HG03159 (cell line): Measurements from ENCODE around the gene SLCO2B1.

Experiments
- ATAC-seq: cut with Tn5 transposase; IDR thresholded peaks from one replicate; pipeline ENCODE4 v1.9.1; 2021; ENCODE audit warnings: mild to moderate bottlenecking, moderate library complexity; ENCODE audit not compliant: unreplicated experiment

Gene SLCO2B1

GRCh38 chr11:75208446-75208845 lies 57.5 kb downstream of the SLCO2B1 start:
- ATAC-seq: no peak

DNA sequence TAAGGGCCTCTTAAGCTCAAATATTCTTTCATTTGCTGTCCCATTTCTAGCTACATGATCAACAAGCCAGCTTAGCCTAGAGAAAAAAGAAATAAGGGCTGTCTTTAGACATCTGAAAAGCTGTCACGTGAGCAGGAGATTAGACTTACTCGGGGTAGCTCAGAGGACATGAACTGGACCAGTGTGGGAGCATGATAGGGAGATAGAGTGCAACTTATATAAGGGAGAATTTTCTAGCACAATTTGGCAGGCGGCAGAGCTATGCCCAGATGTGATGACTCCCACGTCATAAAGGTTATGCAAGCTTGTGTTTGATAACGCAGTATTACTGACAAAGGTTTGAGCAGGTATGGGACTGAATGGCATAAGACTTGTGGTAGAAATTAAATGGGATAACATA lies 61.5 kb downstream of the SLCO2B1 start:
- no peak for ATAC-seq

GRCh38 chr11:75214411-75214821 lies 63.5 kb downstream of the SLCO2B1 start:
- ATAC-seq: no peak

- ATAC-seq: no peak
Observed at GRCh38 chr11:75214843-75215242, 63.9 kb downstream of the SLCO2B1 start.

DNA sequence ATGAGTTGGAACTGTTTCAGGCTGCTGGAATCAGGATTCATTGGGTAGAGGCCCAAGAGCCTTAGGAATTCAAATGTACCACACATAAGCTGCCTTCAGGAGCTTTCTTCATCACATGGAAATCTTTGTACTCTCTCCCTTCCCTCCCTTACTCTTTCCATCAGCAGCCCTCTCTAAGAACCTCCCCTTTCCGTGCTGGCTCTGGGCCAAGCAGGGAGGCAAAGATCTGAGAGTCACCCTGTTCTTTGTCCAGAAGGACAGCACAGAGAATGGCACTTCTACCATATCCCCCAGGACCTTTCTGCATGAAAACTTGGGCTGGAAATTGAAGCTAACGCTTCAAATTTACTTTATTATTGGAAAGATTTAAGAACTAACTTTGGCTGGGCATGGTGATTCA lies 69.0 kb downstream of the SLCO2B1 start:
- ATAC-seq: no peak

DNA sequence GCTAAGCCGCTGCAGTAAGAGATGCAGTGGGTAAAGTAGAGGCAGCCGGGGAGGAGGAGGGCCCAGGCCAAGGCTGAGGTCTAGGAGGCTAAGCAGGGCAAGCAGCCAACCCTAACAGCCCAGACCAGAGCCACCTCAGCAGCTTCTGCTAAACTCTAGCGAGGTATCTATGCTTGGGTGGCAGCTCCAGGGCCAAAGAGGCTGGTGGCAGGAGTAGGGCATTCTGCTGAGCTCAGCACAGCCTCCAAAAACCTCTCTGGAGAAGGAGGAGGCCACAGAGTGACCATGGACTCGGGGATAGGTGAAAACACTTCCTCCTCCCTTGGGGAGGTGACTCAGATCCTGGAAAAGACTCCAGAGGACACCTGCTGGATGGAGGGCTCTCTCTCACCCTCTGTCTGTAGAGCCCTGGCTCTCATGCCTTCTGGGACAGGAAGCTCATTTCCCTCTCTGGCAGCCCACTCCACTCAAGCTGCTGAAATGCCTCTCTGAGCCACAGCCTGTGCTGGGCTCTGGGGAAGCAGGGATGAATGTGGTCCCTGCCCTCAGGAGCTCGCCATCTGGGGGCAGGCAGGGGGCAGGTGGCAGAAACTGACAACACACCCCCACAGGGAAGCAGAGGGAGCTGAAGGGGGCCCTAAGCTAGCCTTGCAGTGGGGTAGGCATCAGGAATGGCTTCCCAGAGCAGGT lies 73.2 kb downstream of the SLCO2B1 start:
- no peak for ATAC-seq

DNA sequence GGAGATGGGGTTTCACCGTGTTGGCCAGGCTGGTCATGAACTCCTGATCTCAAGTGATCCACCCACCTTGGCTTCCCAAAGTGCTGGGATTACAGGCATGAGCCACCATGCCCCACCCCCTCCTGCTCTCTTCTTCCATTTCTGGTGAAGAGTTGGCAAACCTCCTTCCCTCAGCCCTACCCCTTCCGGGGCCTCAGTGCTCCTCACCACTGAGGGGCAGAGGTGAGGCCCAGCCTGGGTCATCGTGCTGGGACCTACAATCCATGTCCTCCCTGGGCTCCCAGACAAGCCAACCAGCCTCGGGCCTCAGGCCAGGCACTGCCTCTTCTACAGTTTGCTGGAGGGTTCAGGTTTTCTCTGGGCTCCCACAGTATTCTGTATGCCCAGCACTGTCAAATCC lies 74.9 kb downstream of the SLCO2B1 start:
- ATAC-seq: no peak

GRCh38 chr11:75229466-75229865 lies 78.6 kb downstream of the SLCO2B1 start:
- no peak for ATAC-seq

GRCh38 chr11:75230621-75231020 lies 79.7 kb downstream of the SLCO2B1 start:
- no peak for ATAC-seq

DNA sequence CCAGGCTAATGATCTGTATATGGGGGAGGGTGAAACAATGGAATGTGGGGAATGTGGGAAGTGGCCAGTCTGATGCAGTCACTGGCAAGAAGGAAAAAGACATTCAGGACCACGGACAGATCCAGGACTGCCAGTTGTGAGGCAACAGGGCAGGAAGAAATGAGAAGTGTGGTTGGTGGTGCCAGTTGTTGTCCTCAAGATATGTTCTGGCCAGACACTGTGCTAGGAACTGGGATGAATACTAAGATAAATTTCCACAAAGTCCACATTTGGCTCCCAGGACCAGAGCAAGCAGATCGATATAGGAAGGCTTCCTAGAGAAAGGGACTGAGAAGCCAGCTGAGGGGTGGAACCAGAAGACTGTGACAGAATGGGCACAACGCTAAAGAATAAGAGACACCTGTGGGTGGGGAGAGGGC lies 82.9 kb downstream of the SLCO2B1 start:
- ATAC-seq: no peak

DNA sequence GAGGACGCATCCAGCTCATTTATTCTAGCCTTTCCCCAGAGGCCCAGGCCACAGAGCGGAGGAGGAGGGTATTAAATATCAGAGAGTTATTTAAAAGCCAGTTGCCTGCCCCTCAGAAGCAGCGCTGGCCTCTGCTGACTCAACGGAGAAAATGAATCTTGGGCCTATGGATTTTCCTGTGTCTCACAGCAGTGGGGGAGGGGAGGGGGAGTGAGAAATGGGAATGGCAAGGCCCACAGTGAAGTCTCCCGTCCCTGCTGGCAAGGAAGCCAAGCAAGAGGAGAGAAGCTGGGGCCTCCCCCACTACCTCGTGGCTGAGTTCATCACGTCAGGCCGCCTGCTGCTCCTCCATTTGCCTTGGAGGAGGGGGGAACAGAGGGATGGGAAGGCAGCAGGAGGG lies 85.2 kb downstream of the SLCO2B1 start:
- no peak for ATAC-seq

DNA sequence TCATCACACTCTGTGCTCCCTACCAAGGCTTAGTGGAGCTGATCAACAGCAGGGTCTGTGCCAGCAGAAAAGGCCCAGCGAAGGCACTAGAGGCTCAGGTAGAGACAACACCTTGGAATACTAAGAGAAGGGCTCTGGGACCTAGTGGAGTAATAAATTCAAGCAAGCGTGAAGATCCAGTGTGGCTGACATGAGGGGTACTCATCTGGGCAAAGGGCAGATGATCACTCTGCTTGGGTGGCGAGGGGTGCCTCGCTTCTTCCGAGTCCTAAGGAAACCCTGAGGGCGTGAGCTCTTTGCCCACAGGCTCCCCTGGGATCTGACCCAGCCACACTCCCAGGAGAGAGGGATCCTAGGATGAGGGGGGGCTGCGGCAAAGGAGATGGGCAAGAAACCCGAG lies 86.1 kb downstream of the SLCO2B1 start:
- no peak for ATAC-seq

- no peak for ATAC-seq
Observed at GRCh38 chr11:75238595-75239440, 87.9 kb downstream of the SLCO2B1 start.

GRCh38 chr11:75239531-75240290 lies 88.8 kb downstream of the SLCO2B1 start:
- no peak for ATAC-seq

GRCh38 chr11:75240311-75241035 lies 89.6 kb downstream of the SLCO2B1 start, which contains the start of gene TPBGL:
Gene TPBGL, plus strand, starts transcription at chr11:75240774. Its CDS starts 276 bp downstream, at chr11:75241050.
- no peak for ATAC-seq

GRCh38 chr11:75241036-75241905 lies 90.4 kb downstream of the SLCO2B1 start:
- peak; percentile 91 for ATAC-seq

GRCh38 chr11:75241906-75242644 lies 91.2 kb downstream of the SLCO2B1 start:
- ATAC-seq: peak; percentile 13

GRCh38 chr11:75242722-75243600 lies 92.1 kb downstream of the SLCO2B1 start:
- no peak for ATAC-seq
